DMS79 treated with DMSO at 0.1 percent for 48 hours (cell line): ENCODE measurements around the gene OR2T3.
"Not testable (repeated sequence)": the region's sequence is repeated elsewhere in the genome, so short reads cannot be mapped to it uniquely, and the experiment has no call there.

Source experiments
- DNase-seq: peaks from one replicate; lab custom pipeline; 2025; lab: John Stamatoyannopoulos, UW

OR2T3 gene

DNA sequence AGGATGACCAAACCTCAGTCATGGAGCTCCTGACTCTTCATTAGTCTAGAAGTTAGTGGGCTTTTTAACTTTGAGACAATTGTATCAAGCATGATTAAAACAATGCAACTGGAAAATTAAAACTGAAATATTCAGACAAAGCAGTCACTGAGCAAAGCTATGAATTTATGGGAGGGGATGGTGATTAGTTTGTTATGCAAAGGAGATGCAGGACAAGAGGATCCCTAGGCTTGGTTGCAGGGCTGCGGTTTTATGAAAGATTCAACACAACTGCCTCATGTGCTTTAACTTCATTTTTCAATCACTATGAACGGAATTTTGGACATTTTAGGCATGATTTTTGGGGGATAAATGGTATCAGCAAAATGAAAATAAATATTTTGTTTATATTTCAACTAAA is 1.0 kb upstream of the OR2T3 start:
- not testable (repeated sequence) for DNase-seq

GRCh38 chr1:248475660-248476059 is 2.5 kb downstream of the OR2T3 start:
- DNase-seq, result not testable (repeated sequence)

- not testable (repeated sequence) for DNase-seq
These were observed 8.8 kb downstream of the OR2T3 start for GRCh38 chr1:248481686-248482579.

DNA sequence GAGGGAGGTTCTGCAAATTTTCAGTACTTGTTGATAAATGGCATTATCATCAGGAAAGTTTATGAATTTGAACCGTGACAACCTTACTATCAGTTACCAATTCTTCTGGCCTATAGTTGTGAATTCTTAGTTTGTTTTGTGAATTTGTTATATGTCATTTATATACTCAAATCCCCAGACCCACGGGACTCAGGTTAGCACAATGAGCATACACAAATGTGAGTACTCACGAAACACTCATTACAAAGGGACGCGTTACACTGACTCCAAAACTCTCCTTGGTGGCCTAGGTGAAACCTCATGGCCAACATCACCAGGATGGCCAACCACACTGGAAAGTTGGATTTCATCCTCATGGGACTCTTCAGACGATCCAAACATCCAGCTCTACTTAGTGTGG is 15.1 kb downstream of the OR2T3 start, which contains the start of gene OR2T5:
TSS of gene OR2T5 (plus strand) at position 301 of the 400 bp plus-strand sequence. CDS start at position 301, 0 bp downstream.
- not testable (repeated sequence) for DNase-seq

DNA sequence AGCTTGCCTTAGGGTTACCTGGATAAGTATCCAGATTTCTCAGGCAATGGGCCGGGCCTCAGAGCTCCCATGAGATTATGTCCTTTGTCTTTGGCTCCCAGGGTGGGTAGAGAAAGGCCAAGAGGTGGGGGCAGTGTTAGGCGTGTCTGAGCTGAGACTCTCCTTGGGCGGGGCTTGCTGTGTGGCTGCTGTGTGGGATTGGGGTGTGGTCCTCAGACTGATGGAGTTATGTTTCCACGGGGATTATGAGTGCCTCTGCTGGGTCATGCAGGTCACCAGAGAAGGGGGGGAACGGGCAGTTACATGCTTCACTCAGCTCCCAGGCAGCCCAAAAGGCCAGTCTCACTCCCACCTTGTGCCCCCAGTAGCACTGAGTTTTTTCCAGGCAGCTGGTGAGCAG is 23.5 kb downstream of the OR2T3 start:
- DNase-seq, result not testable (repeated sequence)

DNA sequence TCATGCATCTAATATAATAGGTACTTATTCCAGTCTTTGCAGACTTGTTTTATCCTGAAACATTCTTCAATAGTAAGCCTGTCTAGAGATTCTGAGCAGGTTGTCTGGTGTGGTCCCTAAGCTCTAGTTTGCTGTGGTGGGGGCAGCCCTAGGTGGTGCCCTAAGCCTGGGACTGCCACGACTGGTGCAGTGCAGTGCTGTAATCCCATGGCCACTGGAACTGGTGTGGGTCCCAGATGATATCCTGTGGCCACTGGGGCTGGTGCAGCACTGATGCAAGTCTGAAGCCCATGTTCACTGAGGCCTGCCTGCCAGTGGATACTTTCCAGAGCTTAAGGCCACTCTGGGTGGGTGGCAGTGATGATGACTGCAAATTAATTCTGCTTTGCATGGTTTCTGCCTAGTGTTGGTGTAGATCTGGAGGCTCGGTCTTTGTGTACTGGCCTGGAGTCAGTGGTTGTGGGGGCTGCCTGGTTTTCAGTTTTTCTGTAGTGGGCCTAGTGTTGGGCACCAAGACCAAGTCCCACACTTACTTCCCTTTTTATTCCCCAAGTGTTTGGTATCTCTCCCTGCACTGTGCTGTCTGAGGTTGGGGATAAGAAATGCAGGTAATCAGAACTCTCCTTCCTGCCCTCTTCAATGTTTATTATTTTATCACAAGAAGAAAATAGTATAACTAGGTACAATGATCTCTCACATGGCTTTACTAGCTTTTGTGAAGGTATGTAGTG is 27.3 kb downstream of the OR2T3 start:
- not testable (repeated sequence) for DNase-seq

- not testable (repeated sequence) for DNase-seq
These were observed 34.6 kb downstream of the OR2T3 start, which contains the start of gene OR2G6 for GRCh38 chr1:248507773-248508172. Gene OR2G6 (plus strand): TSS chr1:248508073. CDS start chr1:248521647, 13,574 bp downstream.

DNA sequence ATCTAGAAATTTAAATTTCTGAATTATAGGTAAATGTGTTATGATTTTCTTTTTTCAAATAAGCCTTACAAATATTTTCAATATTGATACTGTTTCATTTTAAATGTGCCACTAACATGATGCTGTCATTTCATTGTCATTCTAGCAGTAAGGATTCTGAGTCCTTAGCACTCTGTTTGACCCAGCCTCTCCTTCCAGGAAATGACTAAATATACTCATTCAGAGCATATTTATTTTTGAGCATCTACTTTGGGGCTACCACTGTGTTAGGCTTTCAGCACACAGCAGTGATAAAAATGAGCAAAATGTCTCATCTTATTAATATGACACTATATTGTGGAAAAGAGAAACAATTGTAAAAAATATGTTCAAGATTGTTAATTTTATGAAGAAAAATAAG is 37.1 kb downstream of the OR2T3 start:
- not testable (repeated sequence) for DNase-seq

DNA sequence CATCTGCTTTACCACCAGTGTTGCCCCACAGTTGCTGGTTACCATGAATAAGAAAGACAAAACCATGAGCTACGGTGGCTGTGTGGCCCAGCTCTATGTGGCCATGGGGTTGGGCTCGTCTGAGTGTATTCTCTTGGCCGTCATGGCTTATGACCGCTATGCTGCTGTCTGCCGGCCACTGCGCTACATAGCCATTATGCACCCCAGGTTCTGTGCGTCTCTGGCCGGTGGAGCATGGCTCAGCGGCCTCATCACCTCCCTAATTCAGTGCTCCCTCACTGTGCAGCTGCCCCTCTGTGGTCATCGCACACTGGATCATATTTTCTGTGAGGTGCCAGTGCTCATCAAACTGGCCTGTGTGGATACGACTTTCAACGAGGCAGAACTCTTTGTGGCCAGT is 48.7 kb downstream of the OR2T3 start:
- DNase-seq, result no peak
